Astrocyte (in vitro differentiated cells and primary cell): ENCODE measurements around the gene MS4A14.

Experiments
- CTCF ChIP-seq: IDR thresholded peaks from 2 replicates; pipeline ENCODE4 v1.5.1; 2011; ENCODE audit warnings: low read depth, mild to moderate bottlenecking, inconsistent platforms, low read length, moderate library complexity; ENCODE audit not compliant: insufficient read depth
- EZH2 ChIP-seq: IDR thresholded peaks from 2 replicates; pipeline ENCODE4 v1.6.1; 2012; ENCODE audit warnings: mild to moderate bottlenecking, low read length, inconsistent platforms; ENCODE audit not compliant: insufficient read depth

- no peak for TF ChIP-seq CTCF
- TF ChIP-seq EZH2: no peak
Observed at GRCh38 chr11:60433401-60433800, 37.1 kb downstream of the MS4A14 start.
